Common myeloid progenitor, CD34-positive (primary cell): ENCODE measurements around the gene ACAP3.

Source experiments
- CTCF ChIA-PET: fragments of 350-600 bp; sonication (Branson Sonifier 250); formaldehyde crosslinking; loops from one replicate; lab custom pipeline; 2021; ENCODE audit warnings: antibody characterized with exemption; lab: Charles Lee
- POLR2A ChIA-PET: fragments of 350-600 bp; sonication (Branson Sonifier 250); formaldehyde crosslinking; loops from one replicate; lab custom pipeline; 2021; ENCODE audit warnings: antibody characterized with exemption; lab: Charles Lee
- DNase-seq, 3 donors: peaks; one replicate each; pipeline versions ENCODE4 v3.0.0 to v3.0.0-alpha.2; 2013
- H3K27ac ChIP-seq, 2 experiments: 1 replicate in 1 of 2; 2 replicates in 1 of 2; pipeline ENCODE4 v1.7.0; 2013; ENCODE audit warnings: inconsistent platforms in 2 of 2, low read length in 2 of 2, mild to moderate bottlenecking in 2 of 2, low read depth in 1 of 2, moderate library complexity in 1 of 2; ENCODE audit not compliant: severe bottlenecking in 2 of 2, insufficient read depth in 1 of 2, poor library complexity in 1 of 2
- H3K27me3 ChIP-seq, 5 experiments: replicated peaks in 2 of 5; 1 replicate in 3 of 5; 2 replicates in 2 of 5; pipeline versions ENCODE4 v1.6.1 to v1.7.0; 2013; ENCODE audit warnings: low read length in 4 of 5, mild to moderate bottlenecking in 2 of 5, moderate library complexity in 2 of 5, inconsistent platforms in 1 of 5; ENCODE audit not compliant: insufficient read depth in 5 of 5, control insufficient read depth in 4 of 5
- H3K36me3 ChIP-seq, 4 experiments: 1 replicate in 2 of 4; 2 replicates in 2 of 4; pipeline versions ENCODE4 v1.6.1 to v1.7.0; 2013; ENCODE audit warnings: low read length in 3 of 4, control low read depth in 1 of 4, mild to moderate bottlenecking in 1 of 4; ENCODE audit not compliant: control insufficient read depth in 4 of 4, insufficient read depth in 4 of 4
- H3K4me1 ChIP-seq, 4 experiments: 1 replicate in 3 of 4; 2 replicates in 1 of 4; pipeline versions ENCODE4 v1.6.1 to v1.7.1; 2013; ENCODE audit warnings: low read length in 3 of 4, mild to moderate bottlenecking in 3 of 4, control low read depth in 1 of 4, inconsistent platforms in 1 of 4, moderate library complexity in 1 of 4; ENCODE audit not compliant: control insufficient read depth in 4 of 4, insufficient read depth in 4 of 4; ENCODE audit errors: control extremely low read depth in 1 of 4
- H3K4me3 ChIP-seq, 7 experiments: 1 replicate in 4 of 7; 2 replicates in 3 of 7; pipeline versions ENCODE4 v1.5.1 to v1.7.0; 2013; ENCODE audit warnings: mild to moderate bottlenecking in 7 of 7, low read length in 6 of 7, moderate library complexity in 6 of 7, inconsistent platforms in 2 of 7, low read depth in 2 of 7, control low read depth in 1 of 7; ENCODE audit not compliant: insufficient read depth in 4 of 7, control insufficient read depth in 1 of 7; ENCODE audit errors: extremely low read depth in 1 of 7
- H3K9me3 ChIP-seq, 5 experiments: 1 replicate in 4 of 5; 2 replicates in 1 of 5; pipeline versions ENCODE4 v1.6.1 to v1.7.1; 2013; ENCODE audit warnings: low read length in 4 of 5, mild to moderate bottlenecking in 2 of 5, inconsistent platforms in 1 of 5, low read depth in 1 of 5, moderate library complexity in 1 of 5; ENCODE audit not compliant: control insufficient read depth in 4 of 5, insufficient read depth in 2 of 5; ENCODE audit errors: control extremely low read depth in 1 of 5
- WGBS: methylation state at CpG from one replicate; pipeline ENCODE4 v1.1.5; 2013; ENCODE audit not compliant: insufficient coverage; 5-methylcytosine and 5-hydroxymethylcytosine counted together

Gene ACAP3

GRCh38 chr1:1260843-1261560, 46.7 kb downstream of the ACAP3 start:
- Histone ChIP-seq H3K36me3 (peaks cover 2 to 80% (median 49%) of the 10 kb centered on the region in 4 experiments), H3K4me1 (peaks cover 0 to 6% (median 4%) of the 10 kb centered on the region in 4 experiments), H3K4me3 (no peak overlapping the region), H3K27me3 (no peaks in the 10 kb centered on the region), H3K9me3 (no peaks in the 10 kb centered on the region), H3K27ac (no peak overlapping the region)
- CTCF ChIA-PET, result interaction anchor here (1.0 to 3.5 kb wide), 3 partner anchors 10 to 138 kb away, joined by 3 to 10 read pairs (median 4); no protein-coding TSS in a partner anchor
- WGBS, result 63% methylated on average over 11 of the region's 16 CpGs
- no peak for DNase-seq
- POLR2A ChIA-PET, result interaction anchor here (0.9 kb wide), 1 partner anchor 14 kb away, joined by 3 read pairs; no protein-coding TSS in a partner anchor

- 79% methylated on average over 24 of the region's 26 CpGs for WGBS
- Histone ChIP-seq H3K4me3 (no peak overlapping the region), H3K9me3 (no peaks in the 10 kb centered on the region), H3K36me3 (peaks cover 2 to 83% (median 50%) of the 10 kb centered on the region in 4 experiments), H3K27ac (no peak overlapping the region), H3K27me3 (no peaks in the 10 kb centered on the region), H3K4me1 (peaks cover 0 to 6% (median 4%) of the 10 kb centered on the region in 4 experiments)
- ChIA-PET CTCF (interaction anchor here (1.3 to 3.5 kb wide), 2 partner anchors 11 to 27 kb away, joined by 3 to 10 read pairs; no protein-coding TSS in a partner anchor), POLR2A (interaction anchor here (0.9 kb wide), 1 partner anchor 13 kb away, joined by 3 read pairs; no protein-coding TSS in a partner anchor)
- DNase-seq, result peak in 2 of 3 donors; percentile 23 to 38
Measured at GRCh38 chr1:1259951-1260600, 47.7 kb downstream of the ACAP3 start.

GRCh38 chr1:1259540-1259939, 48.2 kb downstream of the ACAP3 start:
- WGBS, result 97% methylated on average over 17 of the region's 18 CpGs
- Histone ChIP-seq H3K36me3 (peaks cover 0 to 84% (median 48%) of the 10 kb centered on the region in 4 experiments), H3K27me3 (no peaks in the 10 kb centered on the region), H3K4me3 (no peak overlapping the region), H3K9me3 (no peaks in the 10 kb centered on the region), H3K4me1 (peaks cover 0 to 6% (median 4%) of the 10 kb centered on the region in 4 experiments), H3K27ac (no peak overlapping the region)
- DNase-seq, result no peak
- ChIA-PET POLR2A (no interaction called here), CTCF (interaction anchor here (3.5 kb wide), 1 partner anchor 12 kb away, joined by 10 read pairs; no protein-coding TSS in a partner anchor)

GRCh38 chr1:1259119-1259488, 48.6 kb downstream of the ACAP3 start:
- H3K27ac ChIP-seq, result no peak overlapping the region
- H3K4me3 ChIP-seq, result no peak overlapping the region
- DNase-seq, result no peak
- peaks cover 0 to 85% (median 49%) of the 10 kb centered on the region in 4 experiments for H3K36me3 ChIP-seq
- H3K9me3 ChIP-seq, result no peaks in the 10 kb centered on the region
- peaks cover 0 to 6% (median 4%) of the 10 kb centered on the region in 4 experiments for H3K4me1 ChIP-seq
- ChIA-PET POLR2A (no interaction called here), CTCF (interaction anchor here (3.5 kb wide), 1 partner anchor 12 kb away, joined by 10 read pairs; no protein-coding TSS in a partner anchor)
- no peaks in the 10 kb centered on the region for H3K27me3 ChIP-seq
- 97% methylated on average over 21 of the region's 22 CpGs for WGBS

- H3K4me3 ChIP-seq, result no peak overlapping the region
- WGBS, result over 99% methylated on average over 18 of the region's 31 CpGs
Measured at GRCh38 chr1:1256956-1257871, 50.5 kb downstream of the ACAP3 start.

GRCh38 chr1:1255611-1256010, 52.1 kb downstream of the ACAP3 start:
- H3K27me3 ChIP-seq, result no peaks in the 10 kb centered on the region
- no peak for DNase-seq
- no peak overlapping the region for H3K4me3 ChIP-seq
- peaks cover 0 to 6% (median 5%) of the 10 kb centered on the region in 4 experiments for H3K4me1 ChIP-seq
- H3K36me3 ChIP-seq, result peaks cover 5 to 67% (median 39%) of the 10 kb centered on the region in 4 experiments
- WGBS, result 100% methylated on average over 8 of the region's 10 CpGs
- H3K9me3 ChIP-seq, result no peaks in the 10 kb centered on the region
- H3K27ac ChIP-seq, result no peak overlapping the region
- POLR2A ChIA-PET, result no interaction called here
- CTCF ChIA-PET, result interaction anchor here (1.6 kb wide), 1 partner anchor 133 kb away, joined by 8 read pairs; no protein-coding TSS in a partner anchor

More at GRCh38 chr1:1256956-1257871, 50.5 kb downstream of the ACAP3 start:
- Histone ChIP-seq H3K9me3 (no peaks in the 10 kb centered on the region), H3K36me3 (peaks cover 5 to 79% (median 44%) of the 10 kb centered on the region in 4 experiments), H3K4me1 (peaks cover 0 to 6% (median 4%) of the 10 kb centered on the region in 4 experiments), H3K27ac (no peak overlapping the region), H3K27me3 (no peaks in the 10 kb centered on the region)
- DNase-seq, result no peak
- CTCF ChIA-PET, result interaction anchor here (0.7 to 1.5 kb wide), 2 partner anchors 135 to 136 kb away, joined by 3 to 8 read pairs; no protein-coding TSS in a partner anchor
- POLR2A ChIA-PET, result no interaction called here
